ENCODE results near the gene LMX1A. TPM values are rescaled to one million over a fixed set of nuclear protein-coding genes. Genes with fewer than 3 reads are reported as not detected.

Gene LMX1A
- total and polyA plus RNA-seq, 2 experiments from 2014 or later = not detected

GRCh38 chr1:165303386-165303785 is 53.1 kb downstream of the LMX1A start:
- Histone ChIP-seq H3K27me3 (no peaks in the 10 kb centered on the region), H3K4me1 (ENCODE audit: low read depth) (no peaks in the 10 kb centered on the region), H3K27ac (no peak overlapping the region), H3K4me3 (no peak overlapping the region), H3K9me3 (ENCODE audit: low read depth) (no peaks in the 10 kb centered on the region), H3K36me3 (no peaks in the 10 kb centered on the region)
- no peak for TF ChIP-seq CTCF (IDR thresholded peaks at IDR 0.05; ENCODE audit: low read depth, low read length)
- DNase-seq (ENCODE audit: low read depth in 1 of 2, low spot score in 1 of 2) = no peak

- DNase-seq (ENCODE audit: low read depth in 1 of 2, low spot score in 1 of 2) = no peak
- Histone ChIP-seq H3K4me1 (ENCODE audit: low read depth) (no peaks in the 10 kb centered on the region), H3K4me3 (no peak overlapping the region), H3K27ac (no peak overlapping the region), H3K27me3 (no peaks in the 10 kb centered on the region), H3K36me3 (no peaks in the 10 kb centered on the region), H3K9me3 (ENCODE audit: low read depth) (no peaks in the 10 kb centered on the region)
- TF ChIP-seq CTCF (IDR thresholded peaks at IDR 0.05; ENCODE audit: low read depth, low read length) = no peak
Measured at GRCh38 chr1:165300400-165300903, 56.1 kb downstream of the LMX1A start.

GRCh38 chr1:165298203-165298820 is 58.2 kb downstream of the LMX1A start:
- Histone ChIP-seq H3K36me3 (no peaks in the 10 kb centered on the region), H3K27ac (no peak overlapping the region), H3K27me3 (no peaks in the 10 kb centered on the region), H3K4me1 (ENCODE audit: low read depth) (no peaks in the 10 kb centered on the region), H3K9me3 (ENCODE audit: low read depth) (no peaks in the 10 kb centered on the region), H3K4me3 (no peak overlapping the region)
- no peak for TF ChIP-seq CTCF (IDR thresholded peaks at IDR 0.05; ENCODE audit: low read depth, low read length)
- DNase-seq (ENCODE audit: low read depth in 1 of 2, low spot score in 1 of 2) = no peak

- H3K27ac ChIP-seq = no peak overlapping the region
- no peaks in the 10 kb centered on the region for H3K36me3 ChIP-seq
- no peaks in the 10 kb centered on the region for H3K9me3 ChIP-seq (ENCODE audit: low read depth)
- DNase-seq (ENCODE audit: low read depth in 1 of 2, low spot score in 1 of 2) = no peak
- TF ChIP-seq CTCF (IDR thresholded peaks at IDR 0.05; ENCODE audit: low read depth, low read length) = no peak
- H3K4me3 ChIP-seq = no peak overlapping the region
- H3K4me1 ChIP-seq (ENCODE audit: low read depth) = no peaks in the 10 kb centered on the region
- H3K27me3 ChIP-seq = no peaks in the 10 kb centered on the region
Measured at GRCh38 chr1:165296205-165296604, 60.3 kb downstream of the LMX1A start.

GRCh38 chr1:165290148-165290547 is 66.4 kb downstream of the LMX1A start:
- Histone ChIP-seq H3K36me3 (no peaks in the 10 kb centered on the region), H3K4me3 (no peak overlapping the region), H3K9me3 (ENCODE audit: low read depth) (no peaks in the 10 kb centered on the region), H3K4me1 (ENCODE audit: low read depth) (no peaks in the 10 kb centered on the region), H3K27ac (no peak overlapping the region), H3K27me3 (no peaks in the 10 kb centered on the region)
- TF ChIP-seq CTCF (IDR thresholded peaks at IDR 0.05; ENCODE audit: low read depth, low read length) = peak; percentile 11
- DNase-seq (ENCODE audit: low read depth in 1 of 2, low spot score in 1 of 2) = peak in 1 of 2 donors; percentile 36

Data from cardiac muscle cell (in vitro differentiated cells and primary cell).